SU-DHL-6 (cell line): ENCODE results near the gene DOK7.

Source experiments
- EZH2phosphoT487 ChIP-seq: fragments of 200-600 bp; sonication (generic), shearing (Covaris generic); conservative IDR thresholded peaks from 2 replicates; pipeline ENCODE4 v1.6.1; 2018; ENCODE audit warnings: mild to moderate bottlenecking, antibody characterized with exemption, low read length, moderate library complexity, mixed read lengths
- TF ChIP-seq, protein P1 (sequence below): fragments of 200-600 bp; sonication (generic); IDR thresholded peaks from one replicate; pipeline ENCODE4 v1.5.1; 2017; ENCODE audit warnings: antibody characterized with exemption, mild to moderate bottlenecking, low read length, moderate library complexity; ENCODE audit not compliant: insufficient read depth, poor library complexity, severe bottlenecking

DNA sequence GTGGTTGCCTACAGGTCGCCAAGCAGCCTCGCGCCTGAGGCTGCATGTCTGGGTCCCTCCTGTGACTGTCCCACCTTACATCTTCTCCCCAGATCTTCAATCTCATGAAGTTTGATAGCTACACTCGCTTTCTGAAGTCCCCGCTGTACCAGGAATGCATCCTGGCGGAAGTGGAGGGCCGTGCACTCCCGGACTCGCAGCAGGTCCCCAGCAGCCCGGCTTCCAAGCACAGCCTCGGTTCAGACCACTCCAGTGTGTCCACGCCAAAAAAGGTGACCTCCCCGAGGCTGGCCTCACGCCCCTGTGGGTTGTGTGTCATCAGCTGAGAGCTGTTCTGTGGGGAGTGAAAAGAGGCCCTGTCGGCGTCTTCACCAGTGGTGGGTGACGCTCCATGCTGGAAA lies 46.3 kb upstream of the DOK7 start:
- TF ChIP-seq, protein P1, sequence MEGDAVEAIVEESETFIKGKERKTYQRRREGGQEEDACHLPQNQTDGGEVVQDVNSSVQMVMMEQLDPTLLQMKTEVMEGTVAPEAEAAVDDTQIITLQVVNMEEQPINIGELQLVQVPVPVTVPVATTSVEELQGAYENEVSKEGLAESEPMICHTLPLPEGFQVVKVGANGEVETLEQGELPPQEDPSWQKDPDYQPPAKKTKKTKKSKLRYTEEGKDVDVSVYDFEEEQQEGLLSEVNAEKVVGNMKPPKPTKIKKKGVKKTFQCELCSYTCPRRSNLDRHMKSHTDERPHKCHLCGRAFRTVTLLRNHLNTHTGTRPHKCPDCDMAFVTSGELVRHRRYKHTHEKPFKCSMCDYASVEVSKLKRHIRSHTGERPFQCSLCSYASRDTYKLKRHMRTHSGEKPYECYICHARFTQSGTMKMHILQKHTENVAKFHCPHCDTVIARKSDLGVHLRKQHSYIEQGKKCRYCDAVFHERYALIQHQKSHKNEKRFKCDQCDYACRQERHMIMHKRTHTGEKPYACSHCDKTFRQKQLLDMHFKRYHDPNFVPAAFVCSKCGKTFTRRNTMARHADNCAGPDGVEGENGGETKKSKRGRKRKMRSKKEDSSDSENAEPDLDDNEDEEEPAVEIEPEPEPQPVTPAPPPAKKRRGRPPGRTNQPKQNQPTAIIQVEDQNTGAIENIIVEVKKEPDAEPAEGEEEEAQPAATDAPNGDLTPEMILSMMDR: no peak
- no peak for TF ChIP-seq EZH2phosphoT487
